Hematopoietic multipotent progenitor cell (in vitro differentiated cells): ENCODE measurements around the gene NQO2. TPM values are rescaled to one million over a fixed set of nuclear protein-coding genes. Genes with fewer than 3 reads are reported as not detected.
A peak's percentile ranks its signal among the peaks of the same experiment; 100 is the strongest.
"Not testable (repeated sequence)": the region's sequence is repeated elsewhere in the genome, so short reads cannot be mapped to it uniquely, and the experiment has no call there.

Source experiments
- DNase-seq, 3 donors: peaks; one replicate each; pipeline ENCODE4 v3.0.0-alpha.2; 2011 to 2015; ENCODE audit warnings: low read depth in 2 of 3, low spot score in 2 of 3
- total RNA-seq: library from RNA; depleted of rRNA; stranded (reverse); fragments of >200 nt; gene quantifications from one replicate; pipeline ENCODE4 v1.2.3, GENCODE V29; 2012

Gene NQO2
- total RNA-seq, 1 donor: 21.8 TPM

DNA sequence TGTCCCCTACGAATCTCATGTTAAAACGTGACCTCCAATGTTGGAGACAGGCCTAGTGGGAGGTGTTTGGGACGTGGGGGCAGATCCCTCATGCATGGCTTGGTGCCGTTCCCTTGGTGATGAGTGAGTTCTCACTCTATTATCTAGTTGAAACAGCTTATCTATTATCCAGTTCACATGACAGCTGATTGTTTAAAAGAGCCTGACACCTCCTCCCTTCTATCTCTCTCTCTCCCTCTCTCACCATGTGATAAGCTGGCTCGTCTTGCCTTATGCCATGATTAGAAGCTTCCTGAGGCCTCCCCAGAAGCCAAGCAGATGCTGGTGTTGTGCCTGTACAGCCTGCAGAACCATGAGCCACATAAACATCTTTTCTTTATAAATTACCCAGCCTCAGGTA is 35.7 kb downstream of the NQO2 start:
- DNase-seq: no peak

DNA sequence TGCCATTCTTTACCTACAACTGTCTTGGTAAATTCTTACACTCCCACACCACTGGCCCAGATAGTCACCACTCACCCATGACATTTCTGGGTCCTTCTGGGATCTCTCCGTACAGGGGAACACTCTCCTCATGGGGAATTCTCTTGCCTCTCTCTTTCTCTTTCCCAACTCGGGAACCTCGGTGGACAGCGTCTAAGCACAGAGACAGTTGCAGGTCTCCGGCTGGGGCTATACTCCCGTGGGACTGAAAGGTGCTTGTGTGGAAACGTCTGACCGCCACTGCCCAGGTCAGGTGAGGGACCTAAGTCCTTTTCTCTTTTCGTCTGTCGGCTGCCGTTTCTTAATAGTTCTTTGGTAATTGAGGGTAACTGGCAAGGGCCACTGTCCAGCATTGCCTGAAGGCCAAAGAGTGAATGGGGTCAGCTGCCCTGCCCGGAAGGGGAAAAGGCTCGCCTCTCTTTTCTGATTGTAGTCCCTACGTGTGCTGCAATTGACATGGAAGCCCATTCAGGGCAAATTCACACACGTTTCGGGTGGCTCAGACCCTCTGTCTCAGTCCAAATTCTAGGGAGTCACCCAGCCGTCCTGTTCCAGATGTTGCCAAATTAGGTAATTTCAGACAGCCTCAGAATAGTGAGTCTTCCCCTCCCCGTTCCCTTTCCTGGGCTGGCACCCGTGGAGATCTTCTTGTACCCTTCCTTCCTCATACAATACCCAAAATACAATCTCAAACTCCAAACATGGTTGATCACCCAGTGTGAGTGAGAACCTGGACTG is 37.4 kb downstream of the NQO2 start:
- no peak for DNase-seq

DNA sequence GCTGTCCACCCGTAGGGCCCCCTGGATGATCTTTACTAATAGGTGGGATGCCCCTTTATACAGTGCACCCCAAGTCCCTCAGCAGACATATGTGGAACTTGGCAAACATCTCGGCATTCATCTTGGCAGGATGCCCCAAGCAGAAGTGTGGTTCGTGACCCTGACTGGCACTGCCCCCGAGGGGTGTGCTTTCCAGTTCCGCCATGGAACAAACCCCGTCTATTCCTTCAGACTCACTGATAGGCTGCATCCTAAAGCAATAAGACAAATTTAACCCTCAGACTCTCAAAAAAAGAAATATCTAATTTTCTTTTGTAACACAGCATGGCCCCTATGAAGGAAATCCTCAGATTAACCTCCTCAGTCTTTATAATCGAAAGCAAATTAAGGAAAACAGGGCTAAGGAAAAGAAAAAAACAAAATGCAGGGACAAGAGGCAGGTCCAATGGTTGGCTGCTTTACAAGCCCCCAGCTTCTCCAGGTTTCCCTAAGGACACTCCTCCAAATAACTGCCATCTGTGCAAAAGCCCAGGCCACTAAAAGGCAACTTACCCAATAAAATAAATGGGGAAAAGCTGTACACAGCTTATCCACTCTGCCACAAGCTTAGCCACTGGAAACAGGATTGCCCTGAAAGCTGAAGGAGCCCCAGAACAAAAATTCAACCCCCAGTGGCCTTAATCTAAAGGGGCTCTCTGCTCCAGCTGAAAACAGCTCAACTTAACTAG is 38.1 kb downstream of the NQO2 start:
- DNase-seq: no peak

DNA sequence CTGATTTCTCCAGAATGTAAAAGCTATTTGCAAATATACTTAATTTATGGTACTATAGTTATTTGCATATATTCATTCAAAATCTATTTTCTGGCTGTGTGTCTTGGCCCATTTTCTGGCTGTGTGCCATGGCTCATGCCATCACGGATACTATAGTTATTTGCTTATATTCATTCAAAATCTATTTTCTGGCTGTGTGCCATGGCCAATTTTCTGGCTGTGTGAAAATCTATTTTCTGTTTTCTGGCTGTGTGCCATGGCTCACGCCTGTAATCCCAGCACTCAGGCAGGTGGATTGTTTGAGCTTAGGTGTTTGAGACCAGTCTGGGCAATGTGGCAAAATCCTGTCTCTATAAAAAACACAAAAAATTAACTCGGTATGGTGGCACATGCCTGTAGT is 39.7 kb downstream of the NQO2 start:
- no peak for DNase-seq

DNA sequence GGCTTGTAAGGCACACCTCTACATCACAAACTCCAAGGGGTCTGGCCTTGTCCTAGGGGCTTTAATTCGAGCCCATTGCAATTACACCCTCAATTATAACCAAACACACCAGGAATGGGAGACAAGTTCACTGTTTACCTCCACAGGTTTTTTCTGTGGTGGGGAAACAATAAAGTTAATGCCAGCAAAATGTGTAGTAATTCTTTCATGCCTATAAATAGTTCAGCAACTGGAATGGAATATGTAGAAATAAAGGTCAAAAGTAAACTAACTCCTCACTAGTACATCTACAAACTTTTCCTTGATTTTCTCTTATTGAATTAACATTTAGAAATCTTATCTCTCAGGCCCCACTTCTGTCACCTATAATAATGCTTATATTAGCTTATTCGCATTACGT is 41.5 kb downstream of the NQO2 start:
- no peak for DNase-seq

DNA sequence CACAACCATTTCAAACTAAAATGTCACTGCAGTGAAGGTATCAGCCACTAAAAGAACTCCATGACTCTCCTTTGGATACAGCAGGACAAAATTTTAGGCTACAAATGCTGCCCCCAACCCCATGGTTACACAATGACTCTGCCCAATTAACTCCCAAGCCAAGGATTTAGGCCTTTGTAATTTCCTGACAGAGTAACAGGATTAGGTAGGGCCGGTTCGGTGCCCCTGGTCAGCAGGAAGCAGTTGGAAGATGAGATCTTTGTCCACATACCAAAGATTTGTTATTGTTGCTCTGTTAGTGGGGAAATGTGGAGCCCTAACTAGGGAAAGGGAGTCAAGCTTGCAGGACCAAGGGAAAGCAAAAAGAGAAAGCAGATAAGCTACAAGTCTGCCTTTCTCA is 41.9 kb downstream of the NQO2 start:
- DNase-seq: no peak

DNA sequence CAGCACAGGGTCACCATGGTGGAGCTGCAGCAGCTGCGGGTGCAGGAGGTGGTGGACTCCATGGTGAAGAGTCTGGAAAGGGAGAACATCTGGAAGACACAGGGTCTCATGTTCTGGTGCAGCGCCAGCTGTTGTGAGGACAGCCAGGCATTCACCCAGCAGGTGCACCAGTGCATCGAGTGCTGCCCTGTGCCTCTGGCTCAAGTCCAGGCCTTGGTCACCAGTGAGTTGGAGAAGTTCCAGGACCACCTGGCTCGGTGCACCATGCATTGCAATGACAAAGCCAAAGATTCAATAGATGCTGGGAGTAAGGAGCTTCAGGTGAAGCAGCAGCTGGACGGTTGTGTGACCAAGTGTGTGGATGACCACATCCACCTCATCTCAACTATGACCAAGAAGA is 45.7 kb downstream of the NQO2 start:
- DNase-seq: no peak

DNA sequence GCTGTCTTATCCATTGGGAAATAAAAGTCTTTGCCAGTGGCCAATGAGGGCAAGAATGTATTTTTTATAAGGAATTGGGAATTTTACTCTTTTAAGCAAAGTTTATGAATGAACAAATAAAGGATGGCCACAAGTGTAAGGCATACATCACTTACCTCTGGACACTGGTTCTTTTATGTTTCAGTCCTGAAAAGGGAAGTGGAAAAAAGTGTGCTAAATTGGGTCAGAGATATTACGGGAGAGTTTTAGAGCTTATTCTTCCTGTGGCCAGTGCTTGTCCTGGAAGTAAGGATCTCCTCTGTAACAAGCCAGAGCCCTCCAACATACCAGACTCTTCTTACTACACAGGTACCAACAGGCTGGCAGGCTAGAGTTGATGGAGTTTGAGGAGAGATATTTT is 46.1 kb downstream of the NQO2 start:
- DNase-seq: no peak

DNA sequence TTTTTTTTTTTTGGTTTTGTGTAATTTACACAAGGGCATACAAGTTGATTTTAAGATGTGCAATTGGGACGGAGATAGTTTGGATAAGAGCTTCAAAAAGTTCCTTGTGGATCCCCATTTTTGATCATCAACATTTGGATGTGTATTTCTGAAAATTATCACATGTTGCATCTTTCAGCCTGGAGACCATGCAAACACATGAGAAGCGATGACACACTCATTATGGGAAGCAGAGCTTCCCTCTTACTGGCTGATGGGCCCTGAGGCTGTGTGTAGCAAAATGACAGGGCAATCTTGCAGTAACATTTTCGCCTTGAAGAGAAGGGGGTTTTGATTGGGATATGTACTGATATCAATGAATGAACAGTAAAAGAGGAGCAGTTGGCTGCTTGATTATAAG is 46.6 kb downstream of the NQO2 start:
- DNase-seq: no peak

DNA sequence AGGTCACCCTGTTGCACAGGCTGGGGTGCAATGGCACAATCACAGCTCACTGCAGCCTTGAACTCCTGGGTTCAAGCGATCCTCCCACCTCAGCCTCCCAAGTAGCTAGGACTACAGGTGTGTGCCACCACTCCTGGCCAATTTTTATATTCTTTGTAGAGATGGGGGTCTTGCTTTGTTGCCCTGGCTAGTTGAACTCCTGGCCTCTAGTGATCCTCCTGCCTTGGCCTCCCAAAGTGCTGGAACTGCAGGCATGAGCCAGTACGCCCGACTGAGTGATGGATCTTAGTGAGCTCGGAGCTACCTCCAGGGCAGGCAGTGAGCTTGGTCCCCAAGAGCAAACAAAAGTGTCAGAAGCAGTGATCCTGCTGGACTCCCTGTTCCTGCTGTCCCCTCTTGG is 48.3 kb downstream of the NQO2 start:
- DNase-seq: not testable (repeated sequence)

DNA sequence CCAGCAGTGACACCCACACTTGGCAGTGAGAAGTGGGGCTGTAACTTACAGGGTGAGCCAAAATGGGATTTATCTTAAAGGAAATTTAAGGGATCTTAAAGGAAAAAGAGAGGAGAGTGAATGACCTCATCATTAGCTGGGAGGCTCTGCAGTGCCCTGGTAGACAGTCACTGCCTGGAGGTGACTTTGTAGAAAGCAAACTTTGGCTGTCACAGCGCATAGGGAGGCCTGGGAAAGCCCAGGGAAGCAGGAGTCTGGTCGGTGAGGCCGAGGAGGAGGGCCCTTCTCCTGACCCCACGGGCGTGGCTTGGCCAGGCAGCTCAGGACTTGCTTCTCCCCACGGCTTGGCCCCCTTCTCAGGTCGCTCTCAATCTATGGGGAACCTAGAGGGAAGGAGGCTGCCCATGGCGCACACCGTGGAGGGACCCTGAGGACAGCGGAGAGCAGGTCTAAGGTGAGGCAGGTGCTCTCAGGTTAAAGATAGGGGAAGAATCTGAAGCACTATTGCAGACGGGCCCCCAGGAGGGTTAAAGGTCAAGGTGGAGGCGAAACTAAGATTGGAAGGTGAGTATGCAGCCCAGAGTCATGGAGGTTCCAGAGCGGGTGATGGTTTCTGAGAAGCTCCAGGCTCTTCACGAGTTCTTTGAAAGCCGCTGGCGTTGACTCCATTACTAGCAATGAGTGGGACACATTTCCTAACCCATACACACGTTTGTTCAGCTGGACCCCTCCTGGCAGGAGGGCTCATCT is 53.0 kb downstream of the NQO2 start:
- no peak for DNase-seq

DNA sequence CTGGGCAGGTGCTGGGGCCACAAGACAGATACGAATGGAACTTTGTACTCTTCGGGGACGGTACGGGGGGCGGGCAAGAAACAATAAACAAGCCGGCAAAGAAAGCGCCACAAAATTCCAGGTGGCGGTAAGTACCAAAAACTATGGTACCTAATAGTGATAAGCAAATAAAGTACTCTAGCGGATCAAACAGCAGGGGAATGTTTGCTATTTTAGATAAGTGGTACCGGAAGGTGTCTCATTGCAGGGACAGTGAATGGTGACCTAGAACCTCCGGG is 53.5 kb downstream of the NQO2 start:
- DNase-seq: no peak

DNA sequence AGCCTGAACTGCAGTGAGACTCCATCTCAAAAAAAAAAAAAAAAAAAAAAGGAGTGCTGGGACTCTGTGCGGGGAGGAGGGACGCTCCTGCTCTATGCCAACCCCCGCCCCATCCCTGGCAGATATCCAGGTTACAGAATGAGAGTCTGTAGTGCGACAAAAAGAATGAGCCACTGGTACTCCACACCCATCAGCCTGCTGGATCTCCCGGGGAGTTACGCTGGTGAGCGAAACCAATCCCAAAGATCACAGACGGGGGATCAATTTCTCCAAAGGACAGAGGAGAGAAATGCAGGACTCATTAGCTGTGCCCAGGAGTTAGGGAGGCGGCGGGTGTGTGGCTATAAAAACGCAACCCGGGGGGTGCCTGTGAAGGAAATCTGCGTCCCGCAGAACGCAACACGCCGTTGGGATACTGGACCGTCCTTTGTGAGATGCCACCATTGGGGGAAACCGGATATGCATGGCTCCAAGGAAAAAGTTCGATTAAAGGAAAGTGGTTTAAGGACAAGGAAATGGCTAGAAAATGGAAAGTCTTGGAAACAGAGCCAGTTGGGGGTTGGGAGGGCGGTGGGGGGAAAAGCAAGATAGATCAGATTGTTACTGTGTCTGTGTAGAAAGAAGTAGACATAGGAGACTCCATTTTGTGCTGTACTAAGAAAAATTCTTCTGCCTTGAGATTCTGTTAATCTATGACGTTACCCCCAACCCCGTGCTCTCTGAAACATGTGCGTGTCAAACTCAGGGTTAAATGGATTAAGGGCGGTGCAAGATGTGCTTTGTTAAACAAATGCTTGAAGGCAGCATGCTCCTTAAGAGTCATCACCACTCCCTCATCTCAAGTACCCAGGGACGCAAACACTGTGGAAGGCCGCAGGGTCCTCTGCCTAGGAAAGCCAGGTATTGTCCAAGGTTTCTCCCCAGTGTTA is 54.8 kb downstream of the NQO2 start:
- peak in 2 of 3 donors; percentile 26 to 41 for DNase-seq

DNA sequence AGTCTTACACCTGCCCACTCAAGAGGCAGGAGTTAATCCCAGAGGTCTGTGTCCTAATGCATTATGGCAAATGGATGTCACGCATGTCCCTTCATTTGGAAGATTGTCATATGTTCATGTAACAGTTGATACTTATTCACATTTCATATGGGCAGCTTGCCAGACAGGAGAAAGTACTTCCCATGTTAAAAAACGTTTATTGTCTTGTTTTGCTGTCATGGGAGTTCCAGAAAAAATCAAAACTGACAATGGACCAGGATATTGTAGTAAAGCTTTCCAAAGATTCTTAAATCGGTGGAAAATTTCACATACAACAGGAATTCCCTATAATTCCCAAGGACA is 55.4 kb downstream of the NQO2 start:
- DNase-seq: not testable (repeated sequence)

DNA sequence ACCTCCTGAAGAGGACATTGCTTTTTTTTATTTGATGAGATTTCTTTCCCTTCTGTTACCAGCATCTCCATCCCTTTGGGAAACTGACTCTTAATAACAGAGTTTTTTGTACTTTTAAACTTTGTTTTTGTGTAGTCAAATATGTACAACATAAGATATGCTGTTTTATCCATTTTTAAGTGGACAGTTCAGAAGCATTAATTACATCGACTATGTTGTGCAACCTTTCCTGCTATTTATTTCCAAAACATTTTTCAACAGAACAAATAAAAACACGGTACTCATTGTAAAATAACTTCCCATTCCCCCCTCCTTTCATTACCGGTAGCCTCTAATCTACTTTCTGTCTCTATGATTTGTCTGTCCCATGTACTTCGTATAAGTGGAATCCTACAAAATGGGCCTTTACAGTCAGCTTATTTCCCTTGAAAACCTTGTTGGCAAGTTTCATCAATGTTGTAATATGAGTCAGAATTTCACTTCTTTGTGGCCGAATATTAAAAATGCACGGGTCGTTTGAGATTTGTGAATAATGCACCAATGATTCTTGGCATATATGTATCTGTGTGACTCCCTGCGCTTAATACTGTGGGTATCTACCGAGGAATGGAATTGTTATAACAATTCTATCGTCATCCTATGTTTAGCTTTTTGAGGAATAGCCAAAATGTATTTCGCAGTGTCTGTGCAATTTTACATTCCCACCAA is 57.5 kb downstream of the NQO2 start:
- no peak for DNase-seq

DNA sequence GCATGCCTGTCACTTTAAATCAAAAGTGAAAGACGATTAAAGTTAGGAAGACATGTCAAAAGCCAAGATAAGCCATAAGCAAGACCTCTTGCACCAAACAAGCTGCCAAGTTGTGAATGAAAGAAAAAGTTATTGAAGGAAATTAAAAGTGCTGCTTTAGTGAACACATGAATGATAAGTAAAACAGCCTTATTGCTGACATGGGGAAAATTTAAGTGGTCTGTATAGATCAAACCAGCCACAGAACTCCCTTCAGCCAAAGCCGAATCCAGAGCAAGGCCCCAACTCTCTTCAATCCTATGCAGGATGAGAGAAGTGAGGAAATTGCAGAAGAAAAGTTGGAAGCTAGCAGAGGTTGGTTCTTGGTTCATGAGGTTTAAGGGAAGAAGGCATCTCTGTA is 59.3 kb downstream of the NQO2 start:
- DNase-seq: no peak

DNA sequence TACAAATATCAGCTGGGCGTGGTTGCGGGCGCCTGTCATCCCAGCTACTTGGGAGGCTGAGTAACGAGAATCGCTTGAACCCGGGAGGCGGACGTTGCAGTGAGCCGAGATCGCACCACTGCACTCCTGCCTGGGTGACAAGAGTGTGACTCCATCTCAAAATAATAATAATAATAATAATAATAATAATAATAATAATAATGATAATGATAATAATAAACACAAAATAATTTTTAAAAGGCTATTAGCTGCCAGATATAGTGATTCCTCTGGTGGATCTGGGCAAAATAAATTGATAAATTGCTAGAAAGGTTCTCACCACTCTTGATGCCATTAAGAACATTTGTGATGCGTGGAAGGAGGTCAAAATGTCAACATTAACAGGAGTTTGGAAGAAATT is 60.4 kb downstream of the NQO2 start:
- not testable (repeated sequence) for DNase-seq

DNA sequence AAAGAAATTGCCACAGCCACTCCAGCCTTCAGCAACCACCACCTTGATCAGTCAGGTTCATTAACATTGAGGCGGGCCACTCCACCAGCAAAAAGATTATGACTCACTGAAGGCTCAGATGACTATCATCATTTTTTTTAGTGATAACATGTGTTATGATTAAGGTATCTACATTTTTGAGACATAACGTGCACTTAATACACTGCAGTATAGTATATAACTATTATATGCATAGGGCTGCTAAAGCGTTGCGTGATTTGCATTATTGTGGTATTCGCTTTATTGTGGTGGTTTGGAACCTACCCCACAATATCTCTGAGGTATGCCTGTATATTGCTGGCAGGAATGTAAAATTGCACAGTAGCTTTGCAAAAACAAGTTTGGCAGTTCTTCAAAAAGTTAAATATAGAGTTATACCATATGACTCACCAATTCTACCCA is 61.8 kb downstream of the NQO2 start:
- no peak for DNase-seq

DNA sequence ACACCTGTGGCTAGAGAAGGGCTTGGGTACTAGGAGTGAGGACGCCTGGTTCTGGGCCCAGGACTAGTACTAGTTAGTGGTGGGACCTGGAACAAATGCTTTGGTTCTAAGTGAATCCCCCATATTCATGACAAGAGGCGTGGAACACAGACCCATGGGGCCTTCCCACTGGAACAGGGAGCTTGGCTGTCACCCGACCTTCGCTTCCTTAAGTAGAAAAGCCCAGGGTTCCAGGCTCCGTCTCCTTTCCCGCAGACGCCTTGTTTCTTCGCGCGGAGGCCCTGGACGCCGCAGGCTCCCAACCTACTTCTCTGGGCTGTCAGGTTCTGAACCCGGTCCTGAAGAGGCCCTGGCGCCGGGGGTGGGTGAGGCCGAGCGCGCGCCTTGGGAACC is 63.6 kb downstream of the NQO2 start:
- DNase-seq: not testable (repeated sequence)
